Posterior vena cava (tissue), 2 donors: ENCODE measurements around the gene PCSK6. TPM values are rescaled to one million over a fixed set of nuclear protein-coding genes. Genes with fewer than 3 reads are reported as not detected.
"Not testable (repeated sequence)": the region's sequence is repeated elsewhere in the genome, so short reads cannot be mapped to it uniquely, and the experiment has no call there.

ENCODE experiments used
- DNase-seq: peaks from one replicate; pipeline ENCODE4 v3.0.0-alpha.2; 2020; ENCODE audit warnings: low spot score
- intact Hi-C, 2 donors: fragments of 100-400 bp; cut with DNase I; formaldehyde crosslinking; loops; one replicate each; pipeline versions ENCODE4 v1.14.1 to v1.14.2; 2022 to 2023
- total RNA-seq, 2 donors: library from RNA; stranded (reverse); fragmentation: NEBNext Ultra II Directional; extraction: Animal tissue kit (Norgen Biotek cat#: 25700); gene quantifications; one replicate each; pipeline ENCODE4 v1.2.1, GENCODE V29; 2021
- donor health status: DM: yes; HTN: yes; CAD: no.
- donor health status: DM: yes; HTN: yes; CAD: no.

PCSK6 gene
- total RNA-seq, 2 donors from 2014 or later: 9.2 to 9.8 TPM

GRCh38 chr15:101381671-101382212 is 107.8 kb downstream of the PCSK6 start:
- DNase-seq: peak; percentile 58
- intact Hi-C loops: loop anchor here in 1 of 2 donors (10.0 kb wide), 1 partner anchor 53 kb away; no protein-coding TSS in a partner anchor

GRCh38 chr15:101380146-101380545 is 109.4 kb downstream of the PCSK6 start:
- peak; percentile 38 for DNase-seq
- intact Hi-C loops: loop anchor here in 1 of 2 donors (10.0 kb wide), 1 partner anchor 55 kb away; no protein-coding TSS in a partner anchor

DNA sequence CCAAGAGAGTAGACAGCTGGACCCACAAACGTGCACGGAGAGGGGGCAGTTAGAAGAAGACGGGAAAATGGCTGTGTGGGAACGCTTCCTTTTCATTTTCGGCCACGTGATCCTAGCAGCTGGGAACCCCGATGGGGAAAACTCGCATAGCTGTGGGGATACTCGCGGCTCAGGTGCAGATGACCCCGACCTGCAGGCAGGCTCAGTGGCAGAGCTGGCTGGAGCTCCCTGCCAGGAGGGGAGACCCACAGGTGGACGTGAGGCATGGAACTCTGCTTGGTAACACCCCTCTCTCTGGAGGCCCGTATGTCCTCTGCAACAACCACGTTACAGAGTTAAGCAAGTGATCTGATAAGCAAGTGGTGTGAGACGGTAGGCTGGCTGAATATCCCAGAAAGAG is 109.9 kb downstream of the PCSK6 start:
- intact Hi-C loops: loop anchor here in 1 of 2 donors (10.0 kb wide), 1 partner anchor 55 kb away; no protein-coding TSS in a partner anchor
- DNase-seq: peak; percentile 76

- DNase-seq: peak; percentile 55
- intact Hi-C loops: no loop called here
Measured at GRCh38 chr15:101378879-101379278, 110.6 kb downstream of the PCSK6 start.

- DNase-seq: peak; percentile 60
- intact Hi-C loops: no loop called here
Measured at GRCh38 chr15:101378171-101378755, 111.2 kb downstream of the PCSK6 start.

DNA sequence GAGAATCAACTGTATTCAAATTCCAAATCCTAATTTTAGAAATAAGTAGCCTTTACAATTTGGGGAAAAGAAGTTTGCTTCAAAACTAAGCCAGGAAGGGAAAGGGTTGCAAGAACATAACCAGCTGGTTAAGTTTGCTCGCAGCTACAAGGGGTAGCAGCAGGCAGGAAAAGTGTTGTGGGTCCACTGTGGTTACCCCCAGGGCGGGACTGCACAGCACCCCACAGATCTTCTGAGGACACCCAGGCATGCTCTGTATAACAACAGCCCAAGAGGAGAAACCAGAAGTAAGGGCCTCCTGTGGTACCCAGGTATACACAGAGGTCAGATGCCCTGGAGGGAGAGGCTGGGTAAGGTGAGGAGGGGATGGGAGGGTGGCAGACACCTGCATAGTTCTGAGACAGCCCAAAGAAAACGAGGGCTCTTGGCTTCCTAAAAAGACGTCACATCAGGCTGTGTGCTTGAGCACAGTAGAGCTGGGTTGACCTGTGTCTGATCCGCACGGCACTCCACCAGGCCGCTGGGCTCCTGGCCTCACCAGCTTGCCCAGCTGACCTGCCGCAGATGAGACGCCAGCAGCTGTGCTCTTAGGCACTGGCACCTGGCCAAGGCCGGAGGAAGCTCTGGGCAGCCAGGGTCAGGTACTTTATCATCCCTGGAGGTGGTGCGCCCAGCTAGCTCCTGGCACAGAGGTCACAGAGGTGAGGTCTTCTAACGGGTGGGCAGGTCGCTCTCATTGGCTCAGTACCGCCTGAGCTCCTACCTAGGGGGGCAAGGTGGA is 112.7 kb downstream of the PCSK6 start:
- peak; percentile 74 for DNase-seq
- intact Hi-C loops: no loop called here

DNA sequence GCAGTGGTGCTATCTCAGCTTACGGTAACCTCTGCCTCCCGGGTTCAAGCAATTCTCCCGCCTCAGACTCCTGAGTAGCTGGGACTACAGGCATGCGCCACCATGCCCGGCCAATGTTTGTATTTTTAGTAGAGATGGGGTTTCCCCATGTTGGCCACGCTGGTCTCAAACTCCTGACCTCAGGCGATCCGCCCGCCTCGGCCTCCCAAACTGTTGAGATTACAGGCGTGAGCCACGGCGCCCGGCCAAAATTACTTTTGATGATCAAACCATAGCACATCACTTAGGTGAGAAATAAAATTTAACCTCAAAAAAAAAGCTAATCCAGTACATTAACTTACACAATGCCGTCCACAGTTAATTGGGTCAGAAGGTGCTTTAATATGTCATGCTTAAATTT is 114.5 kb downstream of the PCSK6 start:
- intact Hi-C loops: not testable (repeated sequence)

GRCh38 chr15:101374326-101374725 is 115.2 kb downstream of the PCSK6 start:
- intact Hi-C loops: no loop called here
- DNase-seq: no peak

More for the DNA sequence above, 114.5 kb downstream of the PCSK6 start:
- DNase-seq: peak; percentile 24

DNA sequence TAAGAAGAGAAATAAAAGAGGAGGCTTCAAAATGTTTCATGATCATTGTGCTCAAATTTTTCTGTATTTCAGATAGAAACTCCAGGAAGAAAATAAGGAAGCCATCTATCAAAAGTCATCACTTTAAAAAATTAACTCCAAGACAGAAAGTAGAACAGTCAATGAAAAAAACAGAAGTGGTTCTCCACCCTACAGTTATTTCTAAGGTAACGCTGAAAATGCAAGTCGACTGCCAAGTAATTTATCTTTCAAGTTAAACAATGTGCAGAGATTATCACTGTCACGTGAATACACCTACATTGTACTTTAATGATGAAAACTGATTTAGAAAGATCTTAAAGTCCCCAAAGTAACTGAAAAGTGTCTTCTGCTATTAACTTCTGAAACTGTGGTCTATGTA is 115.9 kb downstream of the PCSK6 start:
- intact Hi-C loops: no loop called here
- DNase-seq: no peak

DNA sequence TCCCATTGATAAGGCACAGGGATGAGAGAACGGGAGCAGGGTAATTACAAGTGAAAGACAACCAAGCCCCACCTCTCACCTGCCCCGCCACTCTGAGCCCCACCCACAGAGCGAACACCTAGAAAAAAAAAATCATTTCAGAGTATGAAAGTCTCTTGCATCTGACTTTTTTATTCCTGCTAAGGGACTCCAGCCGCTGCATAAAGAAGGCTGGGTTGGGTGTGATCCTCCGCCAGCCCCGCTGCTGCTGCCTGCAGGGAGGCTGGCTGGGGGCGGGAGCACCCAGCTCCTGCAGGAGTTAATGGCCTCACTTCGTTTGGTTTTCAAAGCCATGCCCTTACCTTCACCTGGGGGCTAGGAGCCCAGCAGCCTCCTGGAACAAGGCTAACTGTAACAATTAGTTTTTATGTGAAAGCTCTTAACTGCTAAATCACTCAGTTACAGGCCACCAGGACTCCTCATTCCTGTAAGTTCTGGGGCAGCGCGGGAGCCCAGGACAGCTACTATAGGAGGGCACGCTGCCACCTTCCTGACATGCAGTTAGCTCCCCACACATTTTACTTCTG is 116.5 kb downstream of the PCSK6 start:
- DNase-seq: peak; percentile 18
- intact Hi-C loops: no loop called here

GRCh38 chr15:101372149-101372577 is 117.3 kb downstream of the PCSK6 start:
- intact Hi-C loops: no loop called here

GRCh38 chr15:101371519-101371918 is 118.0 kb downstream of the PCSK6 start:
- no peak for DNase-seq
- intact Hi-C loops: no loop called here

More at GRCh38 chr15:101372149-101372577, 117.3 kb downstream of the PCSK6 start:
- DNase-seq: peak; percentile 55

GRCh38 chr15:101371081-101371480 is 118.4 kb downstream of the PCSK6 start:
- intact Hi-C loops: no loop called here
- DNase-seq: peak; percentile 44

DNA sequence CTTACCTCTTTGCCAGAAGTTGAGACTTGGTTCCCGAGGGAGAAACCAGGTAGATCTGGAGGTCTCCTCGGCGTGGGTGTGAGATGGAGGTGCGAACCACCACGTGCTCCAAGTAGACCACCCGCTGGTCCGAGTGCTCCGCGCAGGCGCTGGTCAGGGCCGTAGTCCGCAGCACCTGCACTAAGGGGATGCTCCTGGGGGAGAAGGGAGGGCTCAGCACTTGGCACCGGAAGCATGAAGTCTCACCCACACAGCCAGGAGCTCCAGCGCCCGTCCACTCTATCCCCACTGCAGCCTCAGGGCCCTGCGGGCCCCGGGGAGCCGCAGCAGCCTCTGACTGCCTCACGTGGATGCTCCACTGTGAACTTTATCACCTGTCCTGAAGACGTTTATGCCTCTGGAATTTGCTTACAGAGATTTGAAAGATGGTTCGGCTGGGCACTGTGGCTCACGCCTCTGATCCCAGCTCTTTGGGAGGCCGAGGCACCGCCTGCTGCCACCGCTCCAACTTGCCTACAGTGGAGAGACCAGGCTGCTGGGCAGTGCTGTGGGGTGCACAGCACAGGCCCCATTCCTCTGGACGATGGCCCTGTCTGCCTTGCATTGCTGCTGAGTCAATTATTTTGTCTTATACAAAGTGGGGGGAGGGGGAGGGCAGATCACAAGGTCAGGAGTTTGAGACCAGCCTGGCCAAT is 119.0 kb downstream of the PCSK6 start:
- DNase-seq: peak; percentile 64
- intact Hi-C loops: no loop called here

GRCh38 chr15:101369676-101370075 is 119.8 kb downstream of the PCSK6 start:
- intact Hi-C loops: no loop called here

DNA sequence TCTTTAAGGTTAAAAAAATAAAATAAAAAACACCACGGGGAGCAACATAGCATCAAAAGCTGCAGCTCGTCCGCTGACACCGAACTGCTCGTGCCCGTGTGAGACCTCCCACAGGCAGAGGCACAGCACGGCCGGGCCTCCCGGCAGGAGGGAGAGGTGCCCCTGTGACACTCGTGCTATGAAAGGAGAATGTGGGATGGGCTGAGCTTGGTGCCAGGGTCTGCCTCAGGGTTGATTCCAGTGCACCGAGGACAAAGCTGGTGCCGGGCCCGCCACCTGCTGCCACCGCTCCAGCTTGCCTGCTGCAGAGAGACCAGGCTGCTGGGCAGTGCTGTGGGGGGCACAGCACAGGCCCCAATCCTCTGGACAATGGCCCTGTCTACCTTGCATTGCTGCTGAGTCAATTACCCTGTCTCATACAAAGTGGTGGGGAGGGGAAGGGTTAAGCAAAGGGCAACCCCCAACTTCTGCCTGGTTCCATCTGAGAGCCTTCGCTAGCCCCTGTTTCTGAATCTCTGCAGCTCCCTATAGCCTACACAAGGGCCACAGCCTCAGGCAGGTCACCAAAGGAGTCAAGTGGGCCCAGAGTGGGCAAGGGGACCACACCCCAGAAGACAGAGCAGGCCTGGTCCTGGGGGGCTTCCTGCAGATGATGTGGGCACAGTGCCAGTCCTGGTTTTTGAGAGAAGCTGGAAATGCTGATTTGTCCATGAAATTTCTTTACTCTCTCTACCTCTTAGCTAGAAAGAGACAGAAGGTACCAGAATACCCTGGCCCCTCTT is 120.5 kb downstream of the PCSK6 start:
- intact Hi-C loops: no loop called here
- DNase-seq: peak; percentile 66

More at GRCh38 chr15:101369676-101370075, 119.8 kb downstream of the PCSK6 start:
- DNase-seq: no peak

GRCh38 chr15:101368086-101368780 is 121.3 kb downstream of the PCSK6 start:
- intact Hi-C loops: no loop called here
- DNase-seq: peak; percentile 63

DNA sequence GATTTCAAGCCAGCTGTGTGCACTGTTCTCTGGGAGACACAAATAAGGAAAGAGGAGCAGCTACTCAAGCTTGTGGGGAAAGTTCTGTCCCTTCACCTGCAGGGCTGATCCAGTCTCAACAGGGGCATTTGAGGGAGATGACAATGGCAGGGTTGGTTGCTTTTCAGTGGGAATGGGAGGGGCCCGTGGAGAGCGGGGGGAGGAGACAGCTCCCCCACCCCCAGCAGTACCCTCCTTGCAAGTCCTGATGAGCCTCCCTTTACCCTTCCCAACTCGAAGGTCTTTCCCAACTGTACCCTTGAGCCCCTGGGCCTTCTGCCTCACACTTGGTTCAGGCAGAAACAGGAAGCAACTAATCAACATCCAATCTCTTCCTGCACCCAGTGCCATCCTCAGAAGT is 122.7 kb downstream of the PCSK6 start:
- DNase-seq: no peak
- intact Hi-C loops: no loop called here
